ENCODE measurements around the gene TBPL1. TPM values are rescaled to one million over a fixed set of nuclear protein-coding genes. Genes with fewer than 3 reads are reported as not detected.

The TBPL1 gene
- total and polyA plus RNA-seq, 9 of the 15 experiments (the other 6 are each of a cell fraction or from before 2014, with no cell fraction given) = 78.1 to 152 (median 107) TPM

GRCh38 chr6:133919362-133919761 lies 33.7 kb upstream of the TBPL1 start (continued):
- TF ChIP-seq FOXK1 (CRISPR knock-in tag; IDR thresholded peaks at IDR 0.05; ENCODE audit: borderline replicate concordance) = no peak
- TF ChIP-seq RBM15 (IDR thresholded peaks at IDR 0.05; ENCODE audit: insufficient read depth, low read length) = no peak
- TF ChIP-seq SMAD1 (IDR thresholded peaks at IDR 0.05; ENCODE audit: low read depth, low read length, partially characterized antibody) = no peak
- no peak for TF ChIP-seq CXXC5 (CRISPR knock-in tag; IDR thresholded peaks at IDR 0.05)
- no peak for TF ChIP-seq ZC3H4 (CRISPR knock-in tag; IDR thresholded peaks at IDR 0.05; ENCODE audit: borderline replicate concordance)
- no peak for TF ChIP-seq COPS2 (conservative IDR thresholded peaks at IDR 0.05)
- TF ChIP-seq ZNF696 (CRISPR knock-in tag; conservative IDR thresholded peaks at IDR 0.05) = no peak
- TF ChIP-seq, protein P1, sequence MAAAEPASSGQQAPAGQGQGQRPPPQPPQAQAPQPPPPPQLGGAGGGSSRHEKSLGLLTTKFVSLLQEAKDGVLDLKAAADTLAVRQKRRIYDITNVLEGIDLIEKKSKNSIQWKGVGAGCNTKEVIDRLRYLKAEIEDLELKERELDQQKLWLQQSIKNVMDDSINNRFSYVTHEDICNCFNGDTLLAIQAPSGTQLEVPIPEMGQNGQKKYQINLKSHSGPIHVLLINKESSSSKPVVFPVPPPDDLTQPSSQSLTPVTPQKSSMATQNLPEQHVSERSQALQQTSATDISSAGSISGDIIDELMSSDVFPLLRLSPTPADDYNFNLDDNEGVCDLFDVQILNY (CRISPR knock-in tag; IDR thresholded peaks at IDR 0.05) = no peak
- TF ChIP-seq, protein P2, sequence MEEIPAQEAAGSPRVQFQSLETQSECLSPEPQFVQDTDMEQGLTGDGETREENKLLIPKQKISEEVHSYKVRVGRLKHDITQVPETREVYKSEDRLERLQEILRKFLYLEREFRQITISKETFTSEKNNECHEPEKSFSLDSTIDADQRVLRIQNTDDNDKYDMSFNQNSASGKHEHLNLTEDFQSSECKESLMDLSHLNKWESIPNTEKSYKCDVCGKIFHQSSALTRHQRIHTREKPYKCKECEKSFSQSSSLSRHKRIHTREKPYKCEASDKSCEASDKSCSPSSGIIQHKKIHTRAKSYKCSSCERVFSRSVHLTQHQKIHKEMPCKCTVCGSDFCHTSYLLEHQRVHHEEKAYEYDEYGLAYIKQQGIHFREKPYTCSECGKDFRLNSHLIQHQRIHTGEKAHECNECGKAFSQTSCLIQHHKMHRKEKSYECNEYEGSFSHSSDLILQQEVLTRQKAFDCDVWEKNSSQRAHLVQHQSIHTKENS (CRISPR knock-in tag; IDR thresholded peaks at IDR 0.05) = no peak
- no peak for TF ChIP-seq FIP1L1 (IDR thresholded peaks at IDR 0.05; ENCODE audit: low read depth, low read length, poor library complexity, severe bottlenecking)

Data from K562 (cell line).